ENCODE measurements around the gene GOLGA5.

The GOLGA5 gene

GRCh38 chr14:92861856-92862745, 68.0 kb downstream of the GOLGA5 start:
- no peak for DNase-seq (ENCODE audit: low spot score)
- no peaks in the 10 kb centered on the region for H3K9me3 Mint-ChIP-seq
- no peaks in the 10 kb centered on the region for H3K36me3 Mint-ChIP-seq (ENCODE audit: low read depth)
- peaks cover 4% of the 10 kb centered on the region for H3K27me3 Mint-ChIP-seq (ENCODE audit: low read depth)
- no peak overlapping the region for H3K27ac Mint-ChIP-seq
- no peaks in the 10 kb centered on the region for H3K4me1 Mint-ChIP-seq (ENCODE audit: low read depth)
- H3K4me3 Mint-ChIP-seq, result no peak overlapping the region

GRCh38 chr14:92863286-92864080, 69.4 kb downstream of the GOLGA5 start:
- H3K4me1 Mint-ChIP-seq (ENCODE audit: low read depth), result no peaks in the 10 kb centered on the region
- H3K36me3 Mint-ChIP-seq (ENCODE audit: low read depth), result no peaks in the 10 kb centered on the region
- no peaks in the 10 kb centered on the region for H3K9me3 Mint-ChIP-seq
- no peak overlapping the region for H3K27ac Mint-ChIP-seq
- H3K27me3 Mint-ChIP-seq (ENCODE audit: low read depth), result peaks cover 4% of the 10 kb centered on the region
- DNase-seq (ENCODE audit: low spot score), result no peak
- H3K4me3 Mint-ChIP-seq, result no peak overlapping the region

DNA sequence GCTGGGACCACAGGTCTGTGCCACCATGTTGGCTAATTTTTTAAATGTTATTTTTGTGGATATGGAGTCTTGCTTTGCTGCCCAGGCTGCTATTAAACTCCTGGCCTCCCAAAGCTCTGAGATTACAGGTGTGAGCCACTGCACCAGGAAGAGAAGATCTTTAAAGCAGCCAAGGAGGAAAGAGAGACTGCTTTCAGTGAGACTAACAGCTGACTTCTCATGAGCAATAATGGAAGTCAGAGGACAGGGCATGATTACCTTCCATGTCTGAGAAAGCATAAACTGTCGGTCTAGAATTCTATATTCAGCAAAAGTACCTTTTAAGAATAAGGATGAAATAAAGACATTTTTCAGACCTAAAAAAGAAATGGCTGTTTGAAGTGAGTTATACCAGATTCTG, 71.6 kb downstream of the GOLGA5 start:
- no peak for DNase-seq (ENCODE audit: low spot score)
- Mint-ChIP-seq H3K36me3 (ENCODE audit: low read depth) (no peaks in the 10 kb centered on the region), H3K27me3 (ENCODE audit: low read depth) (no peaks in the 10 kb centered on the region), H3K4me1 (ENCODE audit: low read depth) (no peaks in the 10 kb centered on the region), H3K27ac (no peak overlapping the region), H3K9me3 (no peaks in the 10 kb centered on the region), H3K4me3 (no peak overlapping the region)

DNA sequence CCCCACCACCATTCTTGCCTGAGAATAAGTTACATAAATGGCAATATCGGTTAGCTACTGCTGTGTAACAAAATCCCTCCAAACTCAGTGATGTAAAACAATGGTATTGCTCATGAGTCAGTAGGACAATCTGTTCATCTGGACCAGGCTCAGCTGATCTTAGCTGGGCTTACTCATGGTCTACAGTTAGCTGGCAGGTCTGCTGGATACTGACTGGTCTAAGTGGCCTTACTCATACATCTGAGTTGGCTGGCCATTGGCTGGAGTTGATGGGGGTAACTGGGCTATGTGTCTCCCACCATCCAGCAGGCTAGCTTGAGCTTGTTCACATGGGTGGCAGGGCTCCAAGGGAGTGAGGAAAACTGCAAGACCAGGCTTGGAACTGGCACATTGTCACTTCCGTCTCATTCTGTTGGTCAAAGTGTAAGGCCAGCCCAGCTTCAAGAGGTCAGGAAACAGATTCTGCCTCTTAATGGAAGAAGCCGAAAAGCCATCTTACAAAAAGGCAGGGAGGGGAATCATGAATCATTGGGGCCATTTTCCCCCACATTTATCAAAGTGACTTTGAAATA, 72.2 kb downstream of the GOLGA5 start:
- Mint-ChIP-seq H3K36me3 (ENCODE audit: low read depth) (no peaks in the 10 kb centered on the region), H3K27ac (no peak overlapping the region), H3K9me3 (no peaks in the 10 kb centered on the region), H3K4me1 (ENCODE audit: low read depth) (no peaks in the 10 kb centered on the region), H3K4me3 (no peak overlapping the region), H3K27me3 (ENCODE audit: low read depth) (no peaks in the 10 kb centered on the region)
- no peak for DNase-seq (ENCODE audit: low spot score)

GRCh38 chr14:92866901-92867865, 73.1 kb downstream of the GOLGA5 start:
- no peak overlapping the region for H3K4me3 Mint-ChIP-seq
- no peaks in the 10 kb centered on the region for H3K9me3 Mint-ChIP-seq
- H3K4me1 Mint-ChIP-seq (ENCODE audit: low read depth), result no peaks in the 10 kb centered on the region
- no peaks in the 10 kb centered on the region for H3K27me3 Mint-ChIP-seq (ENCODE audit: low read depth)
- H3K36me3 Mint-ChIP-seq (ENCODE audit: low read depth), result no peaks in the 10 kb centered on the region
- H3K27ac Mint-ChIP-seq, result no peak overlapping the region
- no peak for DNase-seq (ENCODE audit: low spot score)

- Mint-ChIP-seq H3K27ac (no peak overlapping the region), H3K9me3 (no peaks in the 10 kb centered on the region), H3K36me3 (ENCODE audit: low read depth) (no peaks in the 10 kb centered on the region), H3K4me1 (ENCODE audit: low read depth) (no peaks in the 10 kb centered on the region), H3K27me3 (ENCODE audit: low read depth) (peaks cover 20% of the 10 kb centered on the region), H3K4me3 (no peak overlapping the region)
- no peak for DNase-seq (ENCODE audit: low spot score)
These were observed 81.0 kb downstream of the GOLGA5 start for GRCh38 chr14:92874962-92875661.

GRCh38 chr14:92877757-92878431, 83.8 kb downstream of the GOLGA5 start:
- no peaks in the 10 kb centered on the region for H3K36me3 Mint-ChIP-seq (ENCODE audit: low read depth)
- H3K27me3 Mint-ChIP-seq (ENCODE audit: low read depth), result peaks cover 31% of the 10 kb centered on the region
- DNase-seq (ENCODE audit: low spot score), result no peak
- H3K4me3 Mint-ChIP-seq, result no peak overlapping the region
- H3K4me1 Mint-ChIP-seq (ENCODE audit: low read depth), result no peaks in the 10 kb centered on the region
- no peaks in the 10 kb centered on the region for H3K9me3 Mint-ChIP-seq
- no peak overlapping the region for H3K27ac Mint-ChIP-seq

GRCh38 chr14:92880351-92880750, 86.2 kb downstream of the GOLGA5 start:
- H3K36me3 Mint-ChIP-seq (ENCODE audit: low read depth), result no peaks in the 10 kb centered on the region
- no peak overlapping the region for H3K27ac Mint-ChIP-seq
- no peaks in the 10 kb centered on the region for H3K4me1 Mint-ChIP-seq (ENCODE audit: low read depth)
- DNase-seq (ENCODE audit: low spot score), result no peak
- no peaks in the 10 kb centered on the region for H3K9me3 Mint-ChIP-seq
- no peak overlapping the region for H3K4me3 Mint-ChIP-seq
- peaks cover 27% of the 10 kb centered on the region for H3K27me3 Mint-ChIP-seq (ENCODE audit: low read depth)

DNA sequence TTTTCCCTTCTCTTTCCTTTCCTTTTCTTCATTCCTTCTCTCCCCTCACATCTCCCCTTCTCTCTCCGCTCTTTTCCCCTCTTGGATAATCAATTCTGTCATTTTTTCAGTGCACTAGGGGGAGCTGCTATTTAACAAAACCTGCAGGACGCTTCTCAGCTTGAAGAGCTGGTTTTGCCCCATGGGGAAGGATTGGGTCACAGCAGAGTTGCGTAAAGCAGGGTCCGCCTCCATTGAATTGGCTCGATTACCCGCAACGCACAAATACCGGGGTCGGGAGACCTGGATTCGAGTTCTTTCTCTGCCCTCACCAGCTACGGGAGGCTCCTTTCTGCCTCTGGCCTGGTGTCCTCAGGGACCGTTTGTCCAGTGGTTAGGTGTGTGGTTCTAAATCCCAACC, 86.7 kb downstream of the GOLGA5 start:
- H3K36me3 Mint-ChIP-seq (ENCODE audit: low read depth), result no peaks in the 10 kb centered on the region
- H3K4me1 Mint-ChIP-seq (ENCODE audit: low read depth), result no peaks in the 10 kb centered on the region

GRCh38 chr14:92883066-92883465, 89.0 kb downstream of the GOLGA5 start:
- Mint-ChIP-seq H3K4me1 (ENCODE audit: low read depth) (no peaks in the 10 kb centered on the region), H3K27me3 (ENCODE audit: low read depth) (peaks cover 17% of the 10 kb centered on the region), H3K9me3 (no peaks in the 10 kb centered on the region), H3K4me3 (no peak overlapping the region), H3K36me3 (ENCODE audit: low read depth) (no peaks in the 10 kb centered on the region), H3K27ac (no peak overlapping the region)
- no peak for DNase-seq (ENCODE audit: low spot score)

More for the DNA sequence above, 86.7 kb downstream of the GOLGA5 start:
- Mint-ChIP-seq H3K27ac (no peak overlapping the region), H3K9me3 (no peaks in the 10 kb centered on the region), H3K27me3 (ENCODE audit: low read depth) (peaks cover 27% of the 10 kb centered on the region), H3K4me3 (no peak overlapping the region)
- DNase-seq (ENCODE audit: low spot score), result no peak

- Mint-ChIP-seq H3K9me3 (no peaks in the 10 kb centered on the region), H3K27ac (no peak overlapping the region), H3K4me3 (no peak overlapping the region), H3K27me3 (ENCODE audit: low read depth) (peaks cover 17% of the 10 kb centered on the region), H3K4me1 (ENCODE audit: low read depth) (no peaks in the 10 kb centered on the region), H3K36me3 (ENCODE audit: low read depth) (no peaks in the 10 kb centered on the region)
- no peak for DNase-seq (ENCODE audit: low spot score)
These were observed 90.3 kb downstream of the GOLGA5 start for GRCh38 chr14:92884410-92884809.

GRCh38 chr14:92885279-92886061, 91.4 kb downstream of the GOLGA5 start:
- H3K4me1 Mint-ChIP-seq (ENCODE audit: low read depth), result no peaks in the 10 kb centered on the region
- no peak for DNase-seq (ENCODE audit: low spot score)
- no peaks in the 10 kb centered on the region for H3K36me3 Mint-ChIP-seq (ENCODE audit: low read depth)
- no peak overlapping the region for H3K4me3 Mint-ChIP-seq
- no peak overlapping the region for H3K27ac Mint-ChIP-seq
- H3K27me3 Mint-ChIP-seq (ENCODE audit: low read depth), result peaks cover 13% of the 10 kb centered on the region
- no peaks in the 10 kb centered on the region for H3K9me3 Mint-ChIP-seq

Measured in T-helper 2 cell treated with Interferon-gamma antibody and Interleukin-4, amounts not matched to agents 5 μg/mL and 100 μg/mL, for 36 hours (primary cell).